Nephron (organoid): ENCODE measurements around the gene MRPS15.

Source experiments
- H3K27ac Mint-ChIP-seq, 3 experiments: 2 replicates each; pipeline ENCODE4 v1.8.0; 2020; ENCODE audit warnings: mixed read lengths in 3 of 3, mild to moderate bottlenecking in 2 of 3, moderate library complexity in 1 of 3
- H3K27me3 Mint-ChIP-seq: 2 replicates; pipeline ENCODE4 v1.8.0; 2021; ENCODE audit warnings: low read depth, mild to moderate bottlenecking, moderate library complexity, mixed read lengths
- H3K36me3 Mint-ChIP-seq: 2 replicates; pipeline ENCODE4 v1.8.0; 2020; ENCODE audit warnings: low read depth, mixed read lengths
- H3K4me1 Mint-ChIP-seq: 2 replicates; pipeline ENCODE4 v1.8.0; 2020; ENCODE audit warnings: mixed read lengths
- H3K4me3 Mint-ChIP-seq, 3 experiments: 2 replicates each; pipeline ENCODE4 v1.8.0; 2020; ENCODE audit warnings: mild to moderate bottlenecking in 3 of 3, mixed read lengths in 3 of 3, moderate library complexity in 2 of 3
- H3K9me3 Mint-ChIP-seq: 2 replicates; pipeline ENCODE4 v1.8.0; 2020; ENCODE audit warnings: mixed read lengths
- TF ChIP-seq, protein P1 (sequence below), 3 experiments: fragments of 200-600 bp; sonication (generic); IDR thresholded peaks; one replicate each; pipeline ENCODE4 v1.5.0; 2021; ENCODE audit warnings: antibody characterized with exemption in 3 of 3; ENCODE audit not compliant: unreplicated experiment in 3 of 3

Gene MRPS15

GRCh38 chr1:36450919-36451305 lies 13.3 kb downstream of the MRPS15 start:
- no peaks in the 10 kb centered on the region for H3K9me3 Mint-ChIP-seq
- peak overlapping the region; percentile 70 to 96 (median 89) for H3K27ac Mint-ChIP-seq
- TF ChIP-seq, protein P1, sequence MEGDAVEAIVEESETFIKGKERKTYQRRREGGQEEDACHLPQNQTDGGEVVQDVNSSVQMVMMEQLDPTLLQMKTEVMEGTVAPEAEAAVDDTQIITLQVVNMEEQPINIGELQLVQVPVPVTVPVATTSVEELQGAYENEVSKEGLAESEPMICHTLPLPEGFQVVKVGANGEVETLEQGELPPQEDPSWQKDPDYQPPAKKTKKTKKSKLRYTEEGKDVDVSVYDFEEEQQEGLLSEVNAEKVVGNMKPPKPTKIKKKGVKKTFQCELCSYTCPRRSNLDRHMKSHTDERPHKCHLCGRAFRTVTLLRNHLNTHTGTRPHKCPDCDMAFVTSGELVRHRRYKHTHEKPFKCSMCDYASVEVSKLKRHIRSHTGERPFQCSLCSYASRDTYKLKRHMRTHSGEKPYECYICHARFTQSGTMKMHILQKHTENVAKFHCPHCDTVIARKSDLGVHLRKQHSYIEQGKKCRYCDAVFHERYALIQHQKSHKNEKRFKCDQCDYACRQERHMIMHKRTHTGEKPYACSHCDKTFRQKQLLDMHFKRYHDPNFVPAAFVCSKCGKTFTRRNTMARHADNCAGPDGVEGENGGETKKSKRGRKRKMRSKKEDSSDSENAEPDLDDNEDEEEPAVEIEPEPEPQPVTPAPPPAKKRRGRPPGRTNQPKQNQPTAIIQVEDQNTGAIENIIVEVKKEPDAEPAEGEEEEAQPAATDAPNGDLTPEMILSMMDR (IDR thresholded peaks at IDR 0.05; ENCODE audit: unreplicated experiment in 3 of 3): no peak

GRCh38 chr1:36450270-36450918 lies 13.8 kb downstream of the MRPS15 start, which contains the start of gene OSCP1:
Gene OSCP1, minus strand, starts transcription at chr1:36450451. Its CDS starts 82 bp downstream, at chr1:36450369.
- Mint-ChIP-seq H3K36me3 (peaks cover 15% of the 10 kb centered on the region), H3K4me1 (peaks cover 18% of the 10 kb centered on the region), H3K4me3 (peak within 1 kb of the TSS; percentile 89 to 97 (median 94)), H3K27me3 (no peaks in the 10 kb centered on the region), H3K27ac (peak within 1 kb of the TSS; percentile 70 to 96 (median 89)), H3K9me3 (no peaks in the 10 kb centered on the region)
- TF ChIP-seq, protein P1 (IDR thresholded peaks at IDR 0.05; ENCODE audit: unreplicated experiment in 3 of 3): no peak

More at GRCh38 chr1:36450919-36451305, 13.3 kb downstream of the MRPS15 start:
- Mint-ChIP-seq H3K27me3 (no peaks in the 10 kb centered on the region), H3K4me3 (peak overlapping the region; percentile 89 to 97 (median 94)), H3K4me1 (peaks cover 18% of the 10 kb centered on the region), H3K36me3 (peaks cover 16% of the 10 kb centered on the region)

DNA sequence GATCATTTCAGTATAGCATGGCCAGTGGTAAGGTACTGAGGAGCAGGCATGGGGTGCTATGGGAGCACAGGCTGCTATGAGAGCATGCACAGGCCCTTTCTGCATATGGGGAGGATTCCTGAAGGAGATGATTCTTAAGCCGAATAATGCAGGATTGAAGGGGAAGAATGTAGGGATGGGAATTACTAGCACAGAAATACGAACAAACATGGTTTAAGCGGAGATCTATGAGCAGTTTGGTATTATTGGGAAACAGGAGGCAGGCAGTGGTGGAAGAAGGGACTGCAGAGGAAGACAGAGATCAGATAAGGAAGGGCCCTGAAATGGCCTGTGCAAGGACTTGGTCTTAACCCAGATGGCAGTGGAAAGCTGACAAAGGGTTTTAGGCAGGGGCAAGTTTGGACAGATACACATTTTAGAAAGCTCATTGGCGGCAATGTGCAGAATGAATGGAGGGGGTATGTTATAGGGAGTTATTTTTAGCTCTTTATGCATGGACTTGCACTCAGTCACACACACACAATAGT lies 15.6 kb downstream of the MRPS15 start:
- Mint-ChIP-seq H3K36me3 (no peaks in the 10 kb centered on the region), H3K4me1 (peaks cover 18% of the 10 kb centered on the region), H3K27ac (peak overlapping the region; percentile 3 to 50 (median 8)), H3K4me3 (peak overlapping the region; percentile 89 to 97 (median 94)), H3K9me3 (no peaks in the 10 kb centered on the region), H3K27me3 (no peaks in the 10 kb centered on the region)
- TF ChIP-seq, protein P1 (IDR thresholded peaks at IDR 0.05; ENCODE audit: unreplicated experiment in 3 of 3): no peak

DNA sequence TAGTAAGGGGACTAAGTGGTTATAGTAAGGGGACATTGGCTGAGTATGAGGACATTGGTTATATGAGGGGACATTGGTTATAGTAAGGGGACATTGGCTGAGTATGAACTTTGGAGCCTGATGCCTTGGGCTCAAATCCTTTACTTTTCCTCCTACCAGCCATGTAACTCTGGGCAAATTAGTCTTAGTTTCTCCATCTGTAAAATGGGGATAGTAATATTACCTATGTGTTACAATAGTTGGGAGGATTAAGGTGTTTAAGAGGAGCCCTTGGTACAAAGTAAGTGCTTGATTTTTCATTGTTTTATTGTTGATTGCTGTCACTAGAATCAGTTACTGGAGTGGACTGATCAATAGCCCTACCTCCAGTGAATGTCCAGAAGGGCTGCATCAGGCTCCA lies 16.7 kb downstream of the MRPS15 start:
- Mint-ChIP-seq H3K27ac (no peak overlapping the region), H3K4me1 (peaks cover 18% of the 10 kb centered on the region), H3K36me3 (no peaks in the 10 kb centered on the region), H3K27me3 (no peaks in the 10 kb centered on the region), H3K4me3 (peak overlapping the region in 1 of 3 experiments; percentile 9), H3K9me3 (no peaks in the 10 kb centered on the region)
- TF ChIP-seq, protein P1 (IDR thresholded peaks at IDR 0.05; ENCODE audit: unreplicated experiment in 3 of 3): no peak

- TF ChIP-seq, protein P1 (IDR thresholded peaks at IDR 0.05; ENCODE audit: unreplicated experiment in 3 of 3): no peak
- peak overlapping the region in 1 of 3 experiments; percentile 70 for H3K27ac Mint-ChIP-seq
- H3K27me3 Mint-ChIP-seq: no peaks in the 10 kb centered on the region
- H3K9me3 Mint-ChIP-seq: no peaks in the 10 kb centered on the region
- no peak overlapping the region for H3K4me3 Mint-ChIP-seq
- no peaks in the 10 kb centered on the region for H3K36me3 Mint-ChIP-seq
- H3K4me1 Mint-ChIP-seq: peaks cover 18% of the 10 kb centered on the region
Observed at GRCh38 chr1:36446746-36447145, 17.4 kb downstream of the MRPS15 start.
